ENCODE measurements around the gene ELOVL5.

DNA sequence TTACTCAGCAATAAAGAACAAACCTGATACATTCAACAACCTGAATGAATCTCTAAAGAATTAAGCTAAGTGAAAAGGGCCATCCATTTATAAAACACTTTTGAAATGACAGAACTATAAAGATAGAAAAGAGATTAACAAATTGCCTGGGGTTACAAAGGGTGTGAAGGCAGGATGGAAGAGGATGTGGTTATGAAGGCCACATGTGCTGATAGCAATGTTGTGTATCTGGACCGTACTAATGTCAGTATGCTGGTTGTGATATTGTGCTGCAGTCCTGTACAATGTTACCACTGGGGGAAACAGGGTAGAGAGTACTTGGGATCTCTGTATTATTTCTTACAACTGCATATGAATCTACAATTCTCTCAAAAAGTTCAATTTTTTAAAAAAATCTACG, 36.4 kb downstream of the ELOVL5 start:
- TF ChIP-seq, protein P1, sequence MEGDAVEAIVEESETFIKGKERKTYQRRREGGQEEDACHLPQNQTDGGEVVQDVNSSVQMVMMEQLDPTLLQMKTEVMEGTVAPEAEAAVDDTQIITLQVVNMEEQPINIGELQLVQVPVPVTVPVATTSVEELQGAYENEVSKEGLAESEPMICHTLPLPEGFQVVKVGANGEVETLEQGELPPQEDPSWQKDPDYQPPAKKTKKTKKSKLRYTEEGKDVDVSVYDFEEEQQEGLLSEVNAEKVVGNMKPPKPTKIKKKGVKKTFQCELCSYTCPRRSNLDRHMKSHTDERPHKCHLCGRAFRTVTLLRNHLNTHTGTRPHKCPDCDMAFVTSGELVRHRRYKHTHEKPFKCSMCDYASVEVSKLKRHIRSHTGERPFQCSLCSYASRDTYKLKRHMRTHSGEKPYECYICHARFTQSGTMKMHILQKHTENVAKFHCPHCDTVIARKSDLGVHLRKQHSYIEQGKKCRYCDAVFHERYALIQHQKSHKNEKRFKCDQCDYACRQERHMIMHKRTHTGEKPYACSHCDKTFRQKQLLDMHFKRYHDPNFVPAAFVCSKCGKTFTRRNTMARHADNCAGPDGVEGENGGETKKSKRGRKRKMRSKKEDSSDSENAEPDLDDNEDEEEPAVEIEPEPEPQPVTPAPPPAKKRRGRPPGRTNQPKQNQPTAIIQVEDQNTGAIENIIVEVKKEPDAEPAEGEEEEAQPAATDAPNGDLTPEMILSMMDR (IDR thresholded peaks at IDR 0.05), result no peak
- TF ChIP-seq POLR2A (IDR thresholded peaks at IDR 0.05) (no peak), EP300 (IDR thresholded peaks at IDR 0.05) (no peak)
